LNCAP (cell line): ENCODE measurements around the gene ARHGEF26.
A peak's percentile ranks its signal among the peaks of the same experiment; 100 is the strongest.

Source experiments
- CTCF ChIP-seq: fragments of 450-650 bp; IDR thresholded peaks from 2 replicates; pipeline ENCODE4 v1.5.1; 2017; ENCODE audit warnings: mild to moderate bottlenecking

The ARHGEF26 gene

DNA sequence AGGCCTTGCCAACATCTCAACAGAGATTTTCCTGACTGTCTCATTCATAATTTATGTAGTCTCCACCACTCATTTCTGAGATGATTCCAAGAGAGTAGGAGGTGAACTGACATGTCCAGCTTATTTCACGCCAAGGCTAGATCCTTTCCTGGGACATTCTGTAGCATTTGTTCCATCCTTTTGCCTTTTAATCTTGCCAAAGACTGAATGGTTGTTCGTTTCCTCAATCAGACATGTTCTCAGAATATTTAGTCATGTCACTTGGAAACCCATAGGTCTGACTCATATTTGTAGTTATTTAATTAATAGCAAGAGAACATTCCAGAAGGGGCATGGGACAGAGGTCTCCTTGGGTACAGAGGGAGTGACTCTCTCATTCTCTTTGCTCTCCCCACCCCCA, 122.2 kb downstream of the ARHGEF26 start:
- TF ChIP-seq CTCF: no peak

- no peak for TF ChIP-seq CTCF
These were observed 123.5 kb downstream of the ARHGEF26 start for GRCh38 chr3:154244644-154245043.

- no peak for TF ChIP-seq CTCF
These were observed 126.7 kb downstream of the ARHGEF26 start for GRCh38 chr3:154247806-154248415.

DNA sequence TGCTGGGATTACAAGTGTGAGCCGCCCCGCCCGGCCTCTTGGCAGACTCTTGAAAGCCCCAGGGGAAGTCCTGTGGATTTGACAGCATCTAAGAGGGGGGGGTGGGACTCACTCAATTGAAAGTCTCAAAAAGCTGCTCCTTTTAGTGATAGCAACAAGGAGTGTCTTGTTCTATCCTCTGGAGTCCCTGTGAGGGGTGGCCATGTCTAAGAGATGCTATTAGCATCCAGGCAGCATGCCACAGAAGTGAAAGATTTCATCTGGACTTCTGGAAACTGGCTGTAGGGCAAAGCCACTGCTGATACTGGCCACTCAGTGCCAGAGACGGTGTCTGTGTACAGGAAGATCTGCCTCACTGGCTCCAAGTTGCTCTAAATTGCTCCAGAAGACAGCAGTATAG, 129.1 kb downstream of the ARHGEF26 start:
- TF ChIP-seq CTCF: no peak

- TF ChIP-seq CTCF: no peak
These were observed 130.4 kb downstream of the ARHGEF26 start for GRCh38 chr3:154251610-154252009.

- peak; percentile 87 for TF ChIP-seq CTCF
These were observed 131.8 kb downstream of the ARHGEF26 start for GRCh38 chr3:154252759-154253638.

DNA sequence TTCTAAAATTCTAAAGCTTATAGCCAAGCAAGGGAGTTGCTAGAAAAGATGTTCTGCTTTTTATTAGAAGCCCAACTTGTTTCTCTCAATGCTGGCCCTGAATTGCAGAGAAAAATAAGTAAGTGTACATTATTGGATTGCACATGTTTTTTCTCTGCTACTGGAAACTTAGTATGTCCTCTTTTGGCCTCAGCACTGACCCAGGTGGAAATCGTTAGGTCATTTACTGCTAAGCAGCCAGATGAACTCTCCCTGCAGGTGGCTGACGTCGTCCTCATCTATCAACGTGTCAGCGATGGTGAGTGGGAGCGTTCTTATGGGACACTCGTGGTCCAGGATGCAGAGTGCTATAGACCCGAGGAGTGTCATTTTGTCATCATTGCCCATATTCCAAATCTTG, 133.3 kb downstream of the ARHGEF26 start:
- TF ChIP-seq CTCF: no peak
